ENCODE results near the gene E2F2.
A peak's percentile ranks its signal among the peaks of the same experiment; 100 is the strongest.

- TF ChIP-seq TAF1 (IDR thresholded peaks at IDR 0.05; ENCODE audit: borderline replicate concordance, low read depth, low read length) (no peak), JUND (IDR thresholded peaks at IDR 0.05) (peak; percentile 71), GABPA (IDR thresholded peaks at IDR 0.05; ENCODE audit: low read depth) (no peak), NRF1 (IDR thresholded peaks at IDR 0.05; ENCODE audit: low read depth, low read length) (no peak), EZH2phosphoT487 (IDR thresholded peaks at IDR 0.05; ENCODE audit: borderline replicate concordance, low read depth) (no peak), CTCF (IDR thresholded peaks at IDR 0.05) (no peak), RFX5 (IDR thresholded peaks at IDR 0.05; ENCODE audit: low read length) (no peak), MEF2A (IDR thresholded peaks at IDR 0.05; ENCODE audit: borderline replicate concordance, low read depth) (peak; percentile 74; the same call in 1 of the 2 replicates), RCOR1 (IDR thresholded peaks at IDR 0.05; ENCODE audit: low read length) (no peak), YY1 (IDR thresholded peaks at IDR 0.05; ENCODE audit: low read depth) (no peak), TEAD4 (IDR thresholded peaks at IDR 0.05; ENCODE audit: borderline replicate concordance, insufficient read depth) (0 out of 2 replicates have a peak, but pooled peaks have one; percentile 42), MAX (IDR thresholded peaks at IDR 0.05; ENCODE audit: low read depth) (no peak), POLR2AphosphoS5 (IDR thresholded peaks at IDR 0.05; ENCODE audit: low read depth, low read length) (0 out of 2 replicates have a peak, but pooled peaks have one; percentile 15), EP300 (IDR thresholded peaks at IDR 0.05; ENCODE audit: borderline replicate concordance in 1 of 2, low read depth in 1 of 2, low read length in 1 of 2) (peak in 1 of 2 experiments; percentile 57; a peak in 1 of 4 replicates)
Observed at GRCh38 chr1:23577056-23578004, 46.3 kb upstream of the E2F2 start.

Data from SK-N-SH (cell line).